HG03565 (cell line): ENCODE measurements around the gene IKZF2.

Source experiments
- ATAC-seq: cut with Tn5 transposase; IDR thresholded peaks from one replicate; pipeline ENCODE4 v1.9.1; 2021; ENCODE audit warnings: mild to moderate bottlenecking, moderate library complexity; ENCODE audit not compliant: unreplicated experiment

IKZF2 gene

DNA sequence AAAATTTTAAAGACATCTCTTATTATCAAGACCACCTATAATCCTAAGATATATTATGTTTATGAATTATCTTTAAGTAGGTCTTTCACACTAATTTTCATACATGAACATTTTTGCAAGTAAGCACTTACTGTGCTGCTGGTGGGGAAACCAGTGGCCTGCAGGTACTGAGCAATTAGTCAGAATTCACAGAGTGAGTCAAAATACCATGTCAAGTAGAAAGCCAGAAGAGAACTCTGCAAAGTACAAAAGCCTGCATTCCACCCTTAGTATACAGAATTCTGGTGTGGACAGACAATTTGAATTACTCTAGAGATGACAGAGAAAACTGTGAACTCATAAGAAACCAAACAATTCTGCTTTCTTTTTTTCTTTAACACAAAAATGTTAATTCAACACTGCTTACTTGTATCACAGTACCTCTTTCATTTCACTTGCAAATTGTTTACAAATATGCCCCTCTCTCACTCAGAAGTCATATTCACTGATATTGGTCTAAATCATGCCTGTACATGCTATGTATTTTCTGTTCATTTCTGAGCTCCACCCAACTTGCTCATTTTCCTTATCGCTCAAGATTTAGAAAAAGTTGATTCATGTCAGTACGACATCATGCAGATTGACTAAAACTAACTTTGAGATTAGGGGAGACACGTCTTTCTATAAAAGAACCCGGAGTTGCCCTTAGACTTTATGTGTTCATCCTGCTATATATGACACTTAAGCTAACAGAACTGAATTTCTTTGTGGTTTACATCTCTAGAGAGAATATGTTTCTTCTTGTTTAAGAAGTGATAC lies 182.9 kb downstream of the IKZF2 start:
- ATAC-seq, result peak; percentile 83

DNA sequence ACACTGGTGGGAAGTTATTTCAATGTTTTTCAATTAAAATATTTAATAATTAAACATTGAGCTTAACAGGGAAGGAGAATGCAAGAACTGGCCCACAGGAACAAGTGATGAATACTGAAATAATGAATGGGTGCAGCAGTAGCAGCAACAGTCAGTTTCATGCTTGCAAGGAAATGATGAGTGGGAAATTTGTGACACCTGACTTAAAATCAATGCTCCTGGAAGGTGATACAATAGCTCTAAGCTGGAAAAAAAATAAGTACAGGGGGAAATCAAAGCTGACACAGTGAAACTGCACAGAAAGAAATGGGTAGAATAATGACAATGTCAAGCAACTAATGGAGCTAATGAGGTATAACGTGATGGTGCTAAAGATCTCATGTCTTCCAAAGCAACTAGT lies 184.5 kb downstream of the IKZF2 start:
- no peak for ATAC-seq

DNA sequence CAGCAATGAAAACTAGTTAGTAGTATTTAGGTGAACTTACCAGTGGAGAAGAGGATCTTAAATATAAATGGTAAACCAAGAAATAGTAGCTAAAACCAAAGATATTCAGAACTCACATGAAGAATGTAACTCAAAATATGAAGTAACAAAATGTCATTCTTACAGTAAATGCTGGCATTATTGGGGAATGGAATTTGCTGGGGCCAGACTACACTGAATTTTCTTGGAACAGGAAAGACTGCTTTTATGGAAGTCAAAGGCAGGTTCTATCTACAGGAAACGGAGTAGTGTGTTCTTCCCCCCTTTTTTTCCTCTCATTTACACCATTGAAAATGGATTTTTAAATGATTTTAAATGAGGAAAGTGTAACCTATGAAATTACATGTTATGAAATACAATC lies 188.7 kb downstream of the IKZF2 start:
- ATAC-seq, result no peak

- no peak for ATAC-seq
Measured at GRCh38 chr2:212961255-212961654, 190.2 kb downstream of the IKZF2 start.

DNA sequence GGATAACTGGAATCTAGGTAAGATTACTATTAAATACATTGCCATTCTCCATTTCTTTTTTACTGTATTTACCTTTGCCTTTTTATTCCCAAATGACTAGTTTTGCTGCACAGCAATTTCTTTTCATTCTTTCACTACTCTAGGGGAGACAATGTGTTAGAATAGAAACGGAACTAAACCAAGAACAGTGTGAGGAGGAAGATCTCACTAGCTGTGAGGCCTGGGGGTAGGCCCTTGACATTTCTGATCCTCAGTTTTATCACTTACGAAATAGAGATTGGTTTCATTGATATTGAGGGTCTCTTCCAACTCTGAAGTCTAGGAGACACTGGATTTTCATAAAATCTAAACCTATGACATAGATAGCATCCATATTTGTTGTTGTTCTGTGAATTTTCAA lies 191.1 kb downstream of the IKZF2 start:
- ATAC-seq, result no peak

DNA sequence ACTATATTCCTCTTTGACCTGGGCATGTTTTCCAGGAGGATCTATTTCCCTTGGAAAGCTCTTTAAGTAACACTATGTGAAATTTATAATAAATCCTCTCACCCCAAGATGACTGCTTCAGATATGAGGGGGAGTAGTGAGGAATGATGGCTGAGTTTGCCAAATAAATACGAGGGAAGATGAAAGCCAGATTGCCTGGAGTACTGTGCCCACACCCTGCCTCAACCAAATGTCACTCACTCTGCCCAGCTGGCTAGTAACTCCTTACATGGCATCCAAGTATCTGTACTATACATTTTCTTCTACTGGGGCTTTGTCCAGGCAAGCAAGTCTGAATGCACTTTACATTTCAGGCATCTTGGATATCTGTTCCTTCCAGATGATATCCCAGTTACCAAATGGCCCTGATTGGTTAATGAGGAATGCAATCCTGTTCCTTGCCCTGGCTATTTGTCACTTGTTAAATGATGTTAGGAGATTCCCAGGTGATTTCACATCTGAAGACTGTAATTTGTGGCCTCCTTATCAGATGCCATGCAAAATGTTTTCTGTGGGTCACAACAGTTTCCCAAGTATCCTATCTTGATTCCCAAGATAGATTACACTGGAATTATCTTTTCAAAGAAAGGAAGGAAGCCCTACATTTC lies 191.8 kb downstream of the IKZF2 start:
- ATAC-seq, result no peak

GRCh38 chr2:212958757-212959295 lies 192.6 kb downstream of the IKZF2 start:
- ATAC-seq, result no peak

DNA sequence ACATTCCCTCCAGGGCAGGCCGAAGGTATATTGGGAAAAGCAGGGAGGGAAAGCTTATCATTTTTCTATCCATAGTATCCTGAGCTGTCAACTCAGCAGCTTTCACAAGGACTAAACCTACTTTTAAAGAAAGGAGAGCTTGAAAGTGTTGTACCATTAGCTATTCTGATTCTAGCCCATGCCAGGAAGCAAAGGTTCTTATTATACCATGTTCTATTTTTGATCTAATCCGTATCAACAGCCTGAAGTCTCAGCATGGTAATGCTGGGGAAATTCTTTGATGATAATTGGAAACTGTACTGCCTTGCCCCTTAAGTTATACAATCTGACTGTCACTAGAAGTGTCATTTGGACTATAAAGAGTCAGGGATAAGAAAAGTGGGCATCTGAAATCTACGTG lies 193.3 kb downstream of the IKZF2 start:
- ATAC-seq, result no peak

- ATAC-seq, result no peak
Measured at GRCh38 chr2:212957624-212958023, 193.8 kb downstream of the IKZF2 start.

- no peak for ATAC-seq
Measured at GRCh38 chr2:212956665-212957607, 194.5 kb downstream of the IKZF2 start.

- ATAC-seq, result peak; percentile 92
Measured at GRCh38 chr2:212953170-212953920, 198.1 kb downstream of the IKZF2 start.

DNA sequence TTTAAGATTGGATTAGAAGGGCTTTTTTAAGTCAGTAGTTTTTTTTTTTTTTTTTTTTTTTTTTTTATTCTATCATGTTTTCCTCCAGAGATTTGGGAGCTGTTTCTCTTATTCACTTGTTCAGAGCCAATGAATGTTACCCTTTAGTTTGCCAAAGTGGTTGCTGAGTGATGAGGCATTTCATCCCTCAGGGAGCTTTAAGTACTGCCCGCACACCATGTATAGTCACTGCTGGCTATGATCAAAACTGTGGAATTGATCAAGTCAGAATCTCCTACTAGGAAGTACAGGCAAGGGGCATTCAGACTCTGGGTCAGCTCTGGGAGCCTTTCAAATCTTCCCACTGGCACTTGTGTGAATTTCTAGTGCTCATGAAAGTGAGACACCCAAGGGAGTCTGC lies 201.6 kb downstream of the IKZF2 start:
- no peak for ATAC-seq
